ENCODE data around the gene CASP5.
"Not testable (repeated sequence)": the region's sequence is repeated elsewhere in the genome, so short reads cannot be mapped to it uniquely, and the experiment has no call there.

The CASP5 gene

DNA sequence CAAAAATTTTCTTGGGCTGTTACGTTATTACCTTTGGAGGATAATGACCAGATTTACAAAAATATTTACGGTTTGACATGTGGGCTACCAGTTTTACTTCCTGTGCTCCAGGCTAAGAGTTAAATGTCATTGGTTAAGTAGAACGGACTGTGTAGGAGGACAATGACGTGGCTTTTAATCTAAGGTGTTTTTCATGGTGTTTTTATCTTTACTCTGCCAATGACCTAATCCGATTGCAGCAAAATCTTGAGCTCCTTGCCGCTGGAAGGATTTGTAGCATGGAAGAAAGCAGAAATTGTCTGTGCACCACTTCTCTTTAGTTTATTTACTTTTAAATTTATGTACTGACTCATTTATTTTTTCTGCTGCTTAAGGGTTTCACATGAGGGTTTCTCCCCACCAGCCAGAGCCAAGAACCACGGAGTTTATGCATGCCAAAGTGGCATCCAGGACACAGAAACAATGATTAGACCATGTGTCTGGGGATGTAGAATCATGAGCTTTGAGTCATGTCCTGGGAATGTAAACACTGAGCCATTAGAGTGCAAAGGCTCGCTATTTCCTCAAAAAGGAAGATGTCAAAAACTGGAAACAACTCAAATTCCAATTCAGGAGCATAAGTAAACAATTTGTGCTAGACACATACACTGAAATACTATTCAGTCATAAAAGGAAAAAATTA is 24.1 kb upstream of the CASP5 start:
- TF ChIP-seq FOXM1 (IDR thresholded peaks at IDR 0.05; ENCODE audit: borderline replicate concordance, low read depth) (no peak), NFIC (IDR thresholded peaks at IDR 0.05) (no peak), ZBTB7A (IDR thresholded peaks at IDR 0.05; ENCODE audit: low read depth) (no peak), EP300 (IDR thresholded peaks at IDR 0.05; ENCODE audit: borderline replicate concordance) (no peak), RAD21 (IDR thresholded peaks at IDR 0.05; ENCODE audit: low read depth) (no peak), TEAD4 (IDR thresholded peaks at IDR 0.05) (no peak), USF1 (IDR thresholded peaks at IDR 0.05) (no peak), TCF12 (IDR thresholded peaks at IDR 0.05; ENCODE audit: low read depth) (no peak), CEBPB (IDR thresholded peaks at IDR 0.05) (no peak), REST (IDR thresholded peaks at IDR 0.05; ENCODE audit: low read depth) (no peak), CREB1 (IDR thresholded peaks at IDR 0.05; ENCODE audit: low read depth) (no peak), EGR1 (IDR thresholded peaks at IDR 0.05) (no peak), TAF1 (IDR thresholded peaks at IDR 0.05; ENCODE audit: low read depth) (no peak), MAX (IDR thresholded peaks at IDR 0.05) (no peak)

DNA sequence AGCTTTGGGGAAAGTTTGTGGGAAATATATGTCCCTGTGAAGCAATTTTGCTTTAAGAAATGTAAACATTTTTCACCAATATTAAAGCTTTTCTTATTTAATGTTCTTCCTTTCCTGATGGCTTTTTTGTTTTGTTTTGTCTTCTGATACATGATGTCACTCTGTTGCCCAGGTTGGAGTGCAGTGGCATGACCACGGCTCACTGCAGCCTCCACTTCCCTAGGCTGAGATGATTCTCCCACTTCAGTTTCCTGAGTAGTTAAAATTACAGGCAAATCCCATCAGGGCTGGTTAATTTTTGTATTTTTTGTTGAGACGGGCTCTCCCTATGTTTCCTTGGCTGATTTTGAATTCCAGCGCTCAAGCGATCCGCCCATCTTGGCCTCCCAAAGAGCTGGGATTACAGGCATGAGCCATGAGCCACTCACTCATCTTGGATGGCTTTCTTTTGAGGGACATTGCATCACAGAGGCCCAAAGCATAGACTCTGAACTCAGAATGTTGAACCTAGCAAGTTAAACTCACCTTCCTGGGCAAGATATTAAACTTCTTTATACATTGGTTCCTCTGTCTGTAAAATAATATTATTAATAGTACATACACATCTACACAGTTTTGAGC is 22.8 kb upstream of the CASP5 start:
- no peak for TF ChIP-seq MAX (IDR thresholded peaks at IDR 0.05)
- no peak for TF ChIP-seq YY1 (IDR thresholded peaks at IDR 0.05; ENCODE audit: low read depth)
- no peak for TF ChIP-seq EP300 (IDR thresholded peaks at IDR 0.05; ENCODE audit: borderline replicate concordance)
- no peak for TF ChIP-seq USF1 (IDR thresholded peaks at IDR 0.05)
- TF ChIP-seq FOXM1 (IDR thresholded peaks at IDR 0.05; ENCODE audit: borderline replicate concordance, low read depth) = no peak
- no peak for TF ChIP-seq NFIC (IDR thresholded peaks at IDR 0.05)
- TF ChIP-seq ZBTB7A (IDR thresholded peaks at IDR 0.05; ENCODE audit: low read depth) = no peak
- no peak for TF ChIP-seq EGR1 (IDR thresholded peaks at IDR 0.05)
- no peak for TF ChIP-seq RAD21 (IDR thresholded peaks at IDR 0.05; ENCODE audit: low read depth)
- no peak for TF ChIP-seq CREB1 (IDR thresholded peaks at IDR 0.05; ENCODE audit: low read depth)
- TF ChIP-seq REST (IDR thresholded peaks at IDR 0.05; ENCODE audit: low read depth) = no peak

DNA sequence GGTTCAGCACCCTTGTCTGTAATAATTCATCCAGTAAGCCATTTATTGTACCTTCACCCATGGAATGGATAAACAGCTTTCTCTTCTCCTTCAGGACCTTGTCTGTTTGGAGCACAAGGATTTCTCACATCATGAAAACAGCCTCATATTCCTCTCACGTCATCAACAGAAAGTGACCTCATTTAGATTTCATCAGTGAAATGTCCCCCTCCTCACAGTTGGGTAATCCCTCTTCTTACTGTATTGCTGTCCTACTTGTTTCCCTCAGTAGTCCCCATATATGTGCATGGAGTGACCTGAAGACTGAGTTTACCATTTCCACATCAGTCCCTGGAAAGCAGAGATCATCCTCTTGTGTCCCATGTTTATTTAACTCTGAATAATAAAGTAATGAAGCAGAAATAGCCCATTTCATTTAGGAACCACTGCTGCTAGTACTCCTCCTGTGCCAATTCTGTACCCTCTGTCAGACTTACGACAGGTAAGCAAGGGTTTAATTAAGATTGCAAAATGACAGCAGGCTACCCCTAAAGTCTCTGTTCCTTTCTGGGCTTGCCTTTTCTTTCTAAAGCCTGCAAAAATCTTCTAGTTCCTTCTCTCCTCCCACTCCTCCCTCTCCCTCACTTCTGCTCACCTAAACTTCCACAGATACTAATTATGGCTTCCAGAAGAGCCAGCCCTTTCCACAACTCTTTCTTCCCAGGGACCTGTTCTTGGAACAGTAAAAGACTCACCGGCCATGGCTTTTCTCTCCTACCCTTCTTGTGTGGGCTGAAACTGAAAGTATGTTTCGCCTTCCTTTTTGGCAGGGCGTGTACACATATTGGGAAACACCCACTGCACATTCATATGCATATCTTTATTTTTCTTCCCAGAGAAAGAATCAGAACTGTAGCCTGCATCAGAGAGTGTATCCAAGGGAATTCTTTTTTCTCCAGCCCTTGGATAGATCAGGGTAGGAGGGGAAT is 21.9 kb upstream of the CASP5 start, which contains the start of gene CARD16:
Gene CARD16, minus strand, starts transcription at position 779 of the 968 bp plus-strand sequence. Its CDS starts 38 bp downstream, at position 741.
- not testable (repeated sequence) for TF ChIP-seq EGR1 (IDR thresholded peaks at IDR 0.05); TCF12 (IDR thresholded peaks at IDR 0.05; ENCODE audit: low read depth); RAD21 (IDR thresholded peaks at IDR 0.05; ENCODE audit: low read depth)

- no peak for TF ChIP-seq RAD21 (IDR thresholded peaks at IDR 0.05; ENCODE audit: low read depth)
- TF ChIP-seq YY1 (IDR thresholded peaks at IDR 0.05; ENCODE audit: low read depth) = no peak
- TF ChIP-seq USF1 (IDR thresholded peaks at IDR 0.05) = no peak
- no peak for TF ChIP-seq EGR1 (IDR thresholded peaks at IDR 0.05)
- no peak for TF ChIP-seq TCF12 (IDR thresholded peaks at IDR 0.05; ENCODE audit: low read depth)
- no peak for TF ChIP-seq ZBTB7A (IDR thresholded peaks at IDR 0.05; ENCODE audit: low read depth)
Observed at GRCh38 chr11:105042178-105042577, 19.2 kb upstream of the CASP5 start.

DNA sequence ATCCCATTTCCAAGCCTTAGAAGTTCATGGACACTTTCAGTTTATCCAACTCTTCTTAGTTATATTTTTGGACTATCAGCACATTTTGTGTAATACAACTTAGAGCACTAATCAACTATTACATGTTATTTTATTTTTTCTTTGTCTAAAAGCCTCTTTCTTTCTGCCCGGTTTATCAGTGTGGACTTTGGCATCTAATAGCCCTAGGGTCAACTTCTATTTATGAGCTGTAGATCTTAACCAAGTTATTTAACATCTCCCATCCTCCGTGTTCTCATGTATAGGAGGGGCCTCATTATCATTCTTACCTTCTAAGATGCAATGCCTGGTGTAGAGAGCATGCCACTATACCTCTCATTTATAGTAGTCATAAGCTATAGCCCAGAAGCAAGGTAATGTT is 17.7 kb upstream of the CASP5 start:
- TF ChIP-seq CEBPB (IDR thresholded peaks at IDR 0.05) (no peak), REST (IDR thresholded peaks at IDR 0.05; ENCODE audit: low read depth) (no peak), EGR1 (IDR thresholded peaks at IDR 0.05) (no peak), EP300 (IDR thresholded peaks at IDR 0.05; ENCODE audit: borderline replicate concordance) (no peak), YY1 (IDR thresholded peaks at IDR 0.05; ENCODE audit: low read depth) (no peak), TCF12 (IDR thresholded peaks at IDR 0.05; ENCODE audit: low read depth) (no peak), MAX (IDR thresholded peaks at IDR 0.05) (no peak), FOXM1 (IDR thresholded peaks at IDR 0.05; ENCODE audit: borderline replicate concordance, low read depth) (no peak), RAD21 (IDR thresholded peaks at IDR 0.05; ENCODE audit: low read depth) (no peak), CREB1 (IDR thresholded peaks at IDR 0.05; ENCODE audit: low read depth) (no peak), NFIC (IDR thresholded peaks at IDR 0.05) (no peak), USF1 (IDR thresholded peaks at IDR 0.05) (no peak), TAF1 (IDR thresholded peaks at IDR 0.05; ENCODE audit: low read depth) (no peak), TEAD4 (IDR thresholded peaks at IDR 0.05) (no peak), ZBTB7A (IDR thresholded peaks at IDR 0.05; ENCODE audit: low read depth) (no peak)

Data from Ishikawa (cell line).